ENCODE data around the gene LILRB2. TPM values are rescaled to one million over a fixed set of nuclear protein-coding genes. Genes with fewer than 3 reads are reported as not detected.
"Not testable (repeated sequence)": the region's sequence is repeated elsewhere in the genome, so short reads cannot be mapped to it uniquely, and the experiment has no call there.

The LILRB2 gene
- total RNA-seq, 1 donor = not detected

DNA sequence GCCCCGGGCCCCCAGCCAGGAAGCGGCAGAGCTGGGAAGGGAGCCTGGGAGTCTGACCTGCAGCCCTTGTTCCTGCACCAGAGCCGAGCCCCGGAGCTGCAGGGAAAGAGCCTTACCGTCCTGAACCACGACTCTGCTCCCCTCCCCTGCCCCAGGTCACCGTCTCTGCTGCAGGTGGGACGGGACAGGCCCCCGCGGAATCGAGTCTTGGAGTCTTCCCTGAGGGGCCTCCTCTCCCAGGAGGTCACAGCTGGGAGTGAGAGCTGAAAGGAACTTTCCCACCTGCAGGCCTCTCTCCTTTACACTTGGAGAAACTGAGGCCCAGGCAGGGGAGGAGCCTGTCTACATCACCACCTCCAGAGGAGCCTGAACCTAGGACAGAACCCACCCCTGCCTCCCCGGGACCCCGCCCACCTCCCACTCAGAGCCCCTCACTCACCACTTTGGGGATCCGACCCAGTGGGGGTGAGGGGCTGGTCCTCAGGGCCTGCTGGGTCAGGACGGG is 3.7 kb downstream of the LILRB2 start:
- H4K20me1 ChIP-seq (ENCODE audit: insufficient read depth, low read length); H2AFZ ChIP-seq (ENCODE audit: low read length); H3K36me3 ChIP-seq (ENCODE audit: insufficient read depth, low read length); H3K27ac ChIP-seq (ENCODE audit: low read depth, low read length); DNase-seq (ENCODE audit: insufficient read length, low spot score, missing footprints); H3K9me3 ChIP-seq (ENCODE audit: low read depth, low read length); H3K27me3 ChIP-seq (ENCODE audit: insufficient read depth, low read length); H3K4me1 ChIP-seq (ENCODE audit: insufficient read depth, low read length); H3K4me3 ChIP-seq (ENCODE audit: insufficient read depth, low read length); H3K79me2 ChIP-seq (ENCODE audit: insufficient read depth, low read length); H3K4me2 ChIP-seq (ENCODE audit: insufficient read depth, low read length): not testable (repeated sequence)

DNA sequence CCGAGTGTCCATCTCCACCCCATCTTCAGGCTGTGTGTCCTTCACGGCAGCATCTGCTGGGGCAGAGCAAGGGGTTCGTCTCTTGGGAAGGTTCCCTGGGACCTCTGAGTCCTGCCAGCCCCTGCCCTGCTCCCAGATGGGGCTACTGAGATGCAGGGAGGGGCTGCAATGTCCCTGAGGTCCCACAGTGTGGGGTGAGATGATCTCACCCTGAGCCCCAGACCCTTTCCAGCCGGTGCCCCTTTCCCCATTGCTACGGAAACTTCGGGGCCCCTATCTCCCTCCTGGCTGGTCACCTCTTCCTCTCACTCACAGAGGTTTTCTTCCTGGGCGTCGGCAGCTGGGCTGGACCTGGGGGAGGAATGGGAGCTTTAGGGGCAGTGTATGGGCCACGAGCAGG is 5.0 kb downstream of the LILRB2 start:
- Histone ChIP-seq H4K20me1 (ENCODE audit: insufficient read depth, low read length) (no peaks in the 10 kb centered on the region), H3K27ac (ENCODE audit: low read depth, low read length) (no peak overlapping the region), H3K27me3 (ENCODE audit: insufficient read depth, low read length) (no peaks in the 10 kb centered on the region), H2AFZ (ENCODE audit: low read length) (no peak overlapping the region), H3K36me3 (ENCODE audit: insufficient read depth, low read length) (no peaks in the 10 kb centered on the region), H3K4me3 (ENCODE audit: insufficient read depth, low read length) (no peak overlapping the region), H3K4me1 (ENCODE audit: insufficient read depth, low read length) (no peaks in the 10 kb centered on the region), H3K4me2 (ENCODE audit: insufficient read depth, low read length) (no peak overlapping the region), H3K79me2 (ENCODE audit: insufficient read depth, low read length) (no peaks in the 10 kb centered on the region), H3K9me3 (ENCODE audit: low read depth, low read length) (no peaks in the 10 kb centered on the region)
- TF ChIP-seq, protein P1, sequence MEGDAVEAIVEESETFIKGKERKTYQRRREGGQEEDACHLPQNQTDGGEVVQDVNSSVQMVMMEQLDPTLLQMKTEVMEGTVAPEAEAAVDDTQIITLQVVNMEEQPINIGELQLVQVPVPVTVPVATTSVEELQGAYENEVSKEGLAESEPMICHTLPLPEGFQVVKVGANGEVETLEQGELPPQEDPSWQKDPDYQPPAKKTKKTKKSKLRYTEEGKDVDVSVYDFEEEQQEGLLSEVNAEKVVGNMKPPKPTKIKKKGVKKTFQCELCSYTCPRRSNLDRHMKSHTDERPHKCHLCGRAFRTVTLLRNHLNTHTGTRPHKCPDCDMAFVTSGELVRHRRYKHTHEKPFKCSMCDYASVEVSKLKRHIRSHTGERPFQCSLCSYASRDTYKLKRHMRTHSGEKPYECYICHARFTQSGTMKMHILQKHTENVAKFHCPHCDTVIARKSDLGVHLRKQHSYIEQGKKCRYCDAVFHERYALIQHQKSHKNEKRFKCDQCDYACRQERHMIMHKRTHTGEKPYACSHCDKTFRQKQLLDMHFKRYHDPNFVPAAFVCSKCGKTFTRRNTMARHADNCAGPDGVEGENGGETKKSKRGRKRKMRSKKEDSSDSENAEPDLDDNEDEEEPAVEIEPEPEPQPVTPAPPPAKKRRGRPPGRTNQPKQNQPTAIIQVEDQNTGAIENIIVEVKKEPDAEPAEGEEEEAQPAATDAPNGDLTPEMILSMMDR (IDR thresholded peaks at IDR 0.05; ENCODE audit: extremely low read depth, low read depth, low read length) = no peak
- DNase-seq (ENCODE audit: insufficient read length, low spot score, missing footprints) = no peak

DNA sequence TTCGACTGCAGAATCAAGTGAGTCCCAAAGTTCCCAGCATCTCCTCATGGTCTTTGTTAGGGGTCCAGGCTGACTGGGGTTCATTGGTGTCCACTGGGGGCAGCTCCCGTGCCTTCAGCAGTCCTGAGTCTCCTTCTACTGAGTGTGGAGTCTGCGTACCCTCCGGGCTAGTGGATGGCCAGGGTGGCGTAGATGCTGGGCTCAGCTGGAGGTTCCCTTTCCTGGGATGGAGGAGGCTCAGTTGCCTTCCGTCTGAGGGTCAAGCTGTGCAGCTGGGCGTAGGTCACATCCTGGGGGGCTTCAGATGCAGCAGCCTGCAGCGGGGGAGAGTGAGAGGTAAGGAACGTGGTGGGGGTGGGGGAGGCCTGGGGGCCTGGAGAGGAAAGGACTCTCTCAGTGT is 6.4 kb downstream of the LILRB2 start:
- not testable (repeated sequence) for H3K9me3 ChIP-seq (ENCODE audit: low read depth, low read length); H3K36me3 ChIP-seq (ENCODE audit: insufficient read depth, low read length); H3K4me1 ChIP-seq (ENCODE audit: insufficient read depth, low read length); H3K79me2 ChIP-seq (ENCODE audit: insufficient read depth, low read length); H3K4me3 ChIP-seq (ENCODE audit: insufficient read depth, low read length); H3K27ac ChIP-seq (ENCODE audit: low read depth, low read length); H3K27me3 ChIP-seq (ENCODE audit: insufficient read depth, low read length); H2AFZ ChIP-seq (ENCODE audit: low read length); DNase-seq (ENCODE audit: insufficient read length, low spot score, missing footprints); H3K4me2 ChIP-seq (ENCODE audit: insufficient read depth, low read length); H4K20me1 ChIP-seq (ENCODE audit: insufficient read depth, low read length)

DNA sequence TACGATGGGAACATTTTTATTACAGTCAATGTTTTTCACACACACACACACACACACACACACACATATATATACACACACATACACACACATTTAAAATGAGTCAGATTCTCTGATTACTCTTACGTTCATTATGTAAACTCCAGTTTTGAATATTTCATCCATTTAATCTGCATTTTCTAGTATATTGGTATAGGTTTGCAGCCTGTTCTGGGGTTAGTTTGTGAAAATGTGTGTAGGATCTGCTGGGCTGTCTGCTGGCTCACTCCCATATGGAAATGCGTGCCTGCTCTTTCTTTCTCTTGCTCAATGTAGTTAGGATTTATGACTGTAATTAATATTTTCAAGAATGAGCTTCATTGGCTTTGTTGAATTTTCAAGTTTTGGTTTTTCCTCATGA is 7.1 kb downstream of the LILRB2 start:
- Histone ChIP-seq H4K20me1 (ENCODE audit: insufficient read depth, low read length) (no peaks in the 10 kb centered on the region), H3K4me2 (ENCODE audit: insufficient read depth, low read length) (no peak overlapping the region), H3K36me3 (ENCODE audit: insufficient read depth, low read length) (no peaks in the 10 kb centered on the region), H3K27me3 (ENCODE audit: insufficient read depth, low read length) (peaks cover 10% of the 10 kb centered on the region), H2AFZ (ENCODE audit: low read length) (no peak overlapping the region), H3K79me2 (ENCODE audit: insufficient read depth, low read length) (no peaks in the 10 kb centered on the region), H3K9me3 (ENCODE audit: low read depth, low read length) (no peaks in the 10 kb centered on the region), H3K4me3 (ENCODE audit: insufficient read depth, low read length) (no peak overlapping the region), H3K4me1 (ENCODE audit: insufficient read depth, low read length) (no peaks in the 10 kb centered on the region), H3K27ac (ENCODE audit: low read depth, low read length) (no peak overlapping the region)
- TF ChIP-seq, protein P1 (IDR thresholded peaks at IDR 0.05; ENCODE audit: extremely low read depth, low read depth, low read length) = no peak
- peak; percentile 51 for DNase-seq (ENCODE audit: insufficient read length, low spot score, missing footprints)

DNA sequence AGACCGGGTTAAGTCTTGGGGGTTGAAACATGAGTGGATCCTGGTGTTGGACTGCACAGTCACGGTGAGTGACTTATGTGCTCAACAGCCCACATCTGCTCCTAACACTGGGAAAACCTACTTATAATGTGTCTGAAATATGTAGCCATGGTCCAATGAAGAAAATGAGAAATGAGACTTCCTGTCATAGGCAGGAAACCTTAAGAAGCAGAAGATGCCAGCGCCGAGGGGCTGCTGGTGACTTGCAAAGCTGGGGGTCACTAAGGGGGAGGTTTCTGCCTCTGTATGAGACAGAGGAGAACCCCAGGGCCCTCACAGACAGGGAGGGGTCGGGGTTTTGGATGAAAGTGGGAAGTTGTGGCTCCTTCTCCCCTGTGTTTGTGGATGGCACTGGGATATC is 8.7 kb downstream of the LILRB2 start:
- H3K9me3 ChIP-seq (ENCODE audit: low read depth, low read length); H3K4me3 ChIP-seq (ENCODE audit: insufficient read depth, low read length); H3K4me1 ChIP-seq (ENCODE audit: insufficient read depth, low read length); H3K4me2 ChIP-seq (ENCODE audit: insufficient read depth, low read length); DNase-seq (ENCODE audit: insufficient read length, low spot score, missing footprints); H2AFZ ChIP-seq (ENCODE audit: low read length); H3K27ac ChIP-seq (ENCODE audit: low read depth, low read length); H3K79me2 ChIP-seq (ENCODE audit: insufficient read depth, low read length); H4K20me1 ChIP-seq (ENCODE audit: insufficient read depth, low read length); H3K36me3 ChIP-seq (ENCODE audit: insufficient read depth, low read length): not testable (repeated sequence)
- H3K27me3 ChIP-seq (ENCODE audit: insufficient read depth, low read length) = peaks cover 16% of the 10 kb centered on the region

DNA sequence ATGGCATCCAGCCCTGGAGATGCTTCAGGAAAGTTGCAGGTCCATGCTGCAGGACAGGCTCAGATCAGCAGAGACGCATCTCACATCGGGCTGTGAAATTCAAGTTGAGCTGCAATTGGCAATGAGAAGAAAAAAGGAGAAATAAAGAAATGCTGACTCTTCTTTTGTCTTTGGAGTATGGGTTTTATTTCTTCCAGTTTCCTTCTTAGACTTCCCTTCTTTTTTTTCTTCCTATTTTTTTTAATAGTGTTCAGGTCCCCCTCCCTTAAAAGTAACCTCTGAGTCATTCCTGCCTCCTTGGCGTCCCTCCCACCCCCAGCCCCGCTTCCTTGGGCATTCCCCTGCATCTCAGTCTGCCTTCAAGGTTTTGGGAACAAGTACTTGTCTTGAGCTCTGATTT is 9.3 kb downstream of the LILRB2 start:
- not testable (repeated sequence) for H3K27ac ChIP-seq (ENCODE audit: low read depth, low read length)

More for the DNA sequence above, 9.3 kb downstream of the LILRB2 start:
- not testable (repeated sequence) for H3K79me2 ChIP-seq (ENCODE audit: insufficient read depth, low read length); H2AFZ ChIP-seq (ENCODE audit: low read length); H3K4me2 ChIP-seq (ENCODE audit: insufficient read depth, low read length); DNase-seq (ENCODE audit: insufficient read length, low spot score, missing footprints); H3K4me1 ChIP-seq (ENCODE audit: insufficient read depth, low read length); H4K20me1 ChIP-seq (ENCODE audit: insufficient read depth, low read length); H3K36me3 ChIP-seq (ENCODE audit: insufficient read depth, low read length); H3K9me3 ChIP-seq (ENCODE audit: low read depth, low read length); H3K4me3 ChIP-seq (ENCODE audit: insufficient read depth, low read length)
- H3K27me3 ChIP-seq (ENCODE audit: insufficient read depth, low read length) = peaks cover 16% of the 10 kb centered on the region

Measured in osteoblast (primary cell).